CD14-positive monocyte (primary cell): ENCODE measurements around the gene ERP27. TPM values are rescaled to one million over a fixed set of nuclear protein-coding genes. Genes with fewer than 3 reads are reported as not detected.

ENCODE experiments used
- DNase-seq, 3 donors: peaks; one replicate each; pipeline ENCODE4 v3.0.0-alpha.2; 2011 to 2022
- H2AFZ ChIP-seq: 2 replicates; pipeline ENCODE4 v1.6.0; 2012; ENCODE audit warnings: mild to moderate bottlenecking, low read depth, low read length, inconsistent platforms; ENCODE audit not compliant: insufficient read depth, poor library complexity, severe bottlenecking
- H3K27ac ChIP-seq, 2 donors: 1 replicate in 1 of 2; 2 replicates in 1 of 2; pipeline ENCODE4 v1.5.1; 2012 to 2013; ENCODE audit warnings: low read length in 2 of 2, control low read depth in 1 of 2, inconsistent platforms in 1 of 2, low read depth in 1 of 2, mild to moderate bottlenecking in 1 of 2
- H3K27me3 ChIP-seq, 2 donors: one replicate each; pipeline versions ENCODE4 v1.6.0 to v1.6.1; 2011 to 2013; ENCODE audit warnings: low read length in 2 of 2; ENCODE audit not compliant: control insufficient read depth in 2 of 2, insufficient read depth in 2 of 2
- H3K36me3 ChIP-seq, 2 donors: replicated peaks in 1 of 2; 1 replicate in 1 of 2; 2 replicates in 1 of 2; pipeline versions ENCODE4 v1.5.1 to v1.6.1; 2012 to 2013; ENCODE audit warnings: low read length in 2 of 2, control low read depth in 1 of 2, inconsistent platforms in 1 of 2, mild to moderate bottlenecking in 1 of 2; ENCODE audit not compliant: insufficient read depth in 2 of 2, control insufficient read depth in 1 of 2
- H3K4me1 ChIP-seq, 2 donors: 1 replicate in 1 of 2; 2 replicates in 1 of 2; pipeline versions ENCODE4 v1.5.1 to v1.6.1; 2012 to 2013; ENCODE audit warnings: low read length in 2 of 2, control low read depth in 1 of 2, inconsistent platforms in 1 of 2, mild to moderate bottlenecking in 1 of 2, moderate library complexity in 1 of 2; ENCODE audit not compliant: insufficient read depth in 2 of 2, control insufficient read depth in 1 of 2
- H3K4me2 ChIP-seq: replicated peaks from 2 replicates; pipeline ENCODE3; 2012; ENCODE audit warnings: low read length, moderate library complexity, mild to moderate bottlenecking; ENCODE audit not compliant: poor library complexity, severe bottlenecking; ENCODE audit errors: extremely low read depth
- H3K4me3 ChIP-seq, 3 experiments: fragments of 200-600 bp in 1 of 3; sonication (generic) in 1 of 3; replicated peaks in 1 of 3; 1 replicate in 2 of 3; 2 replicates in 1 of 3; pipeline ENCODE4 v1.5.1; 2011 to 2013; ENCODE audit warnings: low read length in 3 of 3, mild to moderate bottlenecking in 3 of 3, control low read depth in 2 of 3, low read depth in 2 of 3, inconsistent platforms in 1 of 3, moderate library complexity in 1 of 3
- H3K79me2 ChIP-seq: 2 replicates; pipeline ENCODE4 v1.6.0; 2012; ENCODE audit warnings: mild to moderate bottlenecking, control low read depth, inconsistent platforms, low read length, moderate library complexity; ENCODE audit not compliant: insufficient read depth
- H3K9ac ChIP-seq: 2 replicates; pipeline ENCODE4 v1.6.0; 2017; ENCODE audit warnings: low read length, mild to moderate bottlenecking; ENCODE audit not compliant: insufficient read depth, poor library complexity, severe bottlenecking
- H3K9me3 ChIP-seq, 2 donors: replicated peaks in 1 of 2; 1 replicate in 1 of 2; 2 replicates in 1 of 2; pipeline versions ENCODE4 v1.5.1 to v1.6.1; 2012 to 2013; ENCODE audit warnings: low read length in 2 of 2, control low read depth in 1 of 2; ENCODE audit not compliant: control insufficient read depth in 1 of 2, insufficient read depth in 1 of 2
- H4K20me1 ChIP-seq: 2 replicates; pipeline ENCODE4 v1.6.0; 2012; ENCODE audit warnings: mild to moderate bottlenecking, low read length, control low read depth, moderate library complexity; ENCODE audit not compliant: insufficient read depth
- H3K27ac Mint-ChIP-seq, 7 donors: one replicate each; pipeline ENCODE4 v1.8.0; 2020; ENCODE audit warnings: mild to moderate bottlenecking in 7 of 7, mixed read lengths in 7 of 7, moderate library complexity in 6 of 7, inconsistent platforms in 2 of 7
- H3K27me3 Mint-ChIP-seq, 3 donors: one replicate each; pipeline ENCODE4 v1.8.0; 2021 to 2022; ENCODE audit warnings: low read depth in 3 of 3, mild to moderate bottlenecking in 3 of 3, mixed read lengths in 3 of 3, moderate library complexity in 3 of 3, inconsistent platforms in 1 of 3
- H3K36me3 Mint-ChIP-seq, 2 donors: one replicate each; pipeline ENCODE4 v1.8.0; 2020; ENCODE audit warnings: mixed read lengths in 2 of 2, inconsistent platforms in 1 of 2, mild to moderate bottlenecking in 1 of 2
- H3K4me1 Mint-ChIP-seq: one replicate; pipeline ENCODE4 v1.8.0; 2020; ENCODE audit warnings: mild to moderate bottlenecking, mixed read lengths
- H3K4me3 Mint-ChIP-seq, 2 donors: one replicate each; pipeline ENCODE4 v1.8.0; 2020; ENCODE audit warnings: mild to moderate bottlenecking in 2 of 2, mixed read lengths in 2 of 2, moderate library complexity in 1 of 2
- H3K9me3 Mint-ChIP-seq, 7 donors: one replicate each; pipeline ENCODE4 v1.8.0; 2020 to 2022; ENCODE audit warnings: mixed read lengths in 7 of 7, mild to moderate bottlenecking in 6 of 7, moderate library complexity in 6 of 7, inconsistent platforms in 2 of 7
- CTCF ChIP-seq: fragments of 200-600 bp; IDR thresholded peaks from one replicate; pipeline ENCODE4 v1.8.0; 2022; ENCODE audit warnings: antibody characterized with exemption, mild to moderate bottlenecking
- WGBS: methylation state at CpG from one replicate; pipeline ENCODE4 v1.1.5; 2013; ENCODE audit warnings: missing lambda C conversion rate; ENCODE audit not compliant: insufficient coverage; 5-methylcytosine and 5-hydroxymethylcytosine counted together
- intact Hi-C, 2 donors: fragments of 100-400 bp; cut with micrococcal nuclease; formaldehyde crosslinking; loops; one replicate each; pipeline versions ENCODE4 v1.15.0 to v1.15.1; 2023
- polyA plus RNA-seq, 3 donors: library from polyadenylated mRNA; depleted of rRNA in 1 of 3; unstranded in 2 of 3; stranded (reverse) in 1 of 3; fragments of 300-500 nt in 2 of 3; fragments of >200 nt in 1 of 3; fragmentation: Illumina TruSeq in 2 of 3; gene quantifications; 1 replicate in 2 of 3; 2 replicates in 1 of 3; pipeline ENCODE4 v1.2.3, GENCODE V29; 2012 to 2021

ERP27 gene
- polyA plus RNA-seq, 3 donors, result 2.5 to 7.2 (median 2.5) TPM

- WGBS, result 90% methylated on average over 6 of the region's 8 CpGs
- H2AFZ ChIP-seq, result no peak overlapping the region
Observed at GRCh38 chr12:14879222-14879933, 59.0 kb downstream of the ERP27 start.

GRCh38 chr12:14878488-14878887, 59.8 kb downstream of the ERP27 start:
- Mint-ChIP-seq H3K27me3 (no peaks in the 10 kb centered on the region), H3K36me3 (no peaks in the 10 kb centered on the region), H3K4me3 (no peak overlapping the region), H3K27ac (no peak overlapping the region), H3K4me1 (peaks cover 7% of the 10 kb centered on the region), H3K9me3 (peaks cover 0 to 9% (median 2%) of the 10 kb centered on the region in 7 donors)
- no CpG with 5 or more reads among the region's 1 CpG for WGBS
- peaks cover 0 to 3% of the 10 kb centered on the region in 2 donors for H3K4me1 ChIP-seq
- no peaks in the 10 kb centered on the region for H3K27me3 ChIP-seq
- no peak overlapping the region for H3K9ac ChIP-seq
- DNase-seq, result no peak
- H3K79me2 ChIP-seq, result no peaks in the 10 kb centered on the region
- no peak for TF ChIP-seq CTCF
- no peaks in the 10 kb centered on the region for H4K20me1 ChIP-seq
- H3K36me3 ChIP-seq, result no peaks in the 10 kb centered on the region
- H2AFZ ChIP-seq, result no peak overlapping the region
- intact Hi-C loops, result no loop called here
- no peak overlapping the region for H3K27ac ChIP-seq
- H3K4me3 ChIP-seq, result no peak overlapping the region
- H3K9me3 ChIP-seq, result no peaks in the 10 kb centered on the region
- no peak overlapping the region for H3K4me2 ChIP-seq

More at GRCh38 chr12:14879222-14879933, 59.0 kb downstream of the ERP27 start:
- H3K9me3 Mint-ChIP-seq, result peaks cover 0 to 7% (median 0%) of the 10 kb centered on the region in 7 donors
- DNase-seq, result no peak
- Histone ChIP-seq H3K27me3 (no peaks in the 10 kb centered on the region), H3K9ac (no peak overlapping the region), H3K79me2 (no peaks in the 10 kb centered on the region), H4K20me1 (no peaks in the 10 kb centered on the region), H3K4me3 (no peak overlapping the region), H3K36me3 (no peaks in the 10 kb centered on the region), H3K4me2 (no peak overlapping the region), H3K4me1 (peaks cover 3 to 5% of the 10 kb centered on the region in 2 donors), H3K27ac (no peak overlapping the region), H3K9me3 (no peaks in the 10 kb centered on the region)
- no peak for TF ChIP-seq CTCF
- H3K4me3 Mint-ChIP-seq, result no peak overlapping the region
- intact Hi-C loops, result no loop called here
- H3K27ac Mint-ChIP-seq, result no peak overlapping the region
- H3K36me3 Mint-ChIP-seq, result no peaks in the 10 kb centered on the region
- H3K27me3 Mint-ChIP-seq, result no peaks in the 10 kb centered on the region
- peaks cover 6% of the 10 kb centered on the region for H3K4me1 Mint-ChIP-seq
